GM12878 (cell line): ENCODE results near the gene SMG6. TPM values are rescaled to one million over a fixed set of nuclear protein-coding genes. Genes with fewer than 3 reads are reported as not detected.

Experiments used
- ATAC-seq: fragments of 200-7000 bp; cut with Tn5 transposase; 3 replicates; pipeline ENCODE4 v1.9.1; 2020; ENCODE audit warnings: mild to moderate bottlenecking, moderate library complexity
- BruUV-seq: library from RNA; stranded (reverse); fragments of 400-500 nt; replicated peaks from 2 replicates; lab custom pipeline; 2021; lab: Mats Ljungman, UMichigan
- CTCF ChIA-PET: fragments of 300-600 bp; sonication (Branson Sonifier 250); formaldehyde crosslinking; extraction: SDS; loops from one replicate; lab custom pipeline; 2021; ENCODE audit warnings: inconsistent platforms; lab: Yijun Ruan, JAX
- POLR2A ChIA-PET: fragments of 350-600 bp; formaldehyde crosslinking; extraction: SDS; loops from one replicate; lab custom pipeline; 2021; ENCODE audit warnings: inconsistent platforms; lab: Charles Lee
- RAD21 ChIA-PET: fragments of 300-600 bp; sonication (Branson Sonifier 250); formaldehyde crosslinking; loops from one replicate; lab custom pipeline; 2023; ENCODE audit warnings: antibody characterized with exemption; ENCODE audit not compliant: unreplicated experiment; lab: Charles Lee
- SMC1A ChIA-PET: fragments of 300-600 bp; sonication (Branson Sonifier 250); formaldehyde crosslinking; loops from one replicate; lab custom pipeline; 2023; ENCODE audit not compliant: unreplicated experiment, uncharacterized antibody; lab: Charles Lee
- DNase-seq: peaks from one replicate; pipeline ENCODE4 v3.0.0-alpha.2; 2011; ENCODE audit warnings: low read depth, low spot score
- FAIRE-seq: peaks from 3 replicates; lab custom pipeline; 2011; peaks lifted over from hg19 to GRCh38; lab: Jason Lieb, UNC
- H2AFZ ChIP-seq: 2 replicates; pipeline ENCODE4 v1.6.0; 2011; ENCODE audit warnings: low read depth, low read length, control low read depth; ENCODE audit not compliant: control insufficient read depth
- H3K27ac ChIP-seq: 2 replicates; pipeline ENCODE4 v1.5.1; 2011; ENCODE audit warnings: control low read depth; ENCODE audit not compliant: control insufficient read depth, insufficient read depth
- H3K27me3 ChIP-seq, 2 experiments: replicated peaks in 1 of 2; 2 replicates each; pipeline versions ENCODE4 v1.6.0 to v1.6.1; 2011; ENCODE audit warnings: low read length in 1 of 2; ENCODE audit not compliant: control insufficient read depth in 2 of 2, insufficient read depth in 2 of 2
- H3K36me3 ChIP-seq, 2 experiments: 2 replicates each; pipeline ENCODE4 v1.5.1; 2011; ENCODE audit warnings: low read length in 1 of 2; ENCODE audit not compliant: control insufficient read depth in 2 of 2, insufficient read depth in 2 of 2
- H3K4me1 ChIP-seq: 2 replicates; pipeline ENCODE4 v1.6.1; 2011; ENCODE audit warnings: mild to moderate bottlenecking, low read length, moderate library complexity, mixed read lengths; ENCODE audit not compliant: control insufficient read depth, insufficient read depth
- H3K4me2 ChIP-seq: 2 replicates; pipeline ENCODE4 v1.6.0; 2011; ENCODE audit warnings: control low read depth; ENCODE audit not compliant: control insufficient read depth, insufficient read depth
- H3K4me3 ChIP-seq: fragments of 200-600 bp; sonication (generic); 2 replicates; pipeline ENCODE4 v1.5.1; 2016
- H3K79me2 ChIP-seq: 2 replicates; pipeline ENCODE4 v1.6.0; 2011; ENCODE audit warnings: low read length; ENCODE audit not compliant: control insufficient read depth, insufficient read depth
- H3K9ac ChIP-seq: 2 replicates; pipeline ENCODE4 v1.8.0; 2011; ENCODE audit warnings: low read length, control low read depth, mixed read lengths; ENCODE audit not compliant: control insufficient read depth, insufficient read depth
- H3K9me3 ChIP-seq: replicated peaks from 3 replicates; pipeline ENCODE4 v1.5.1; 2011; ENCODE audit warnings: mild to moderate bottlenecking, low read length; ENCODE audit not compliant: control insufficient read depth, insufficient read depth
- H4K20me1 ChIP-seq: 2 replicates; pipeline ENCODE4 v1.6.0; 2011; ENCODE audit not compliant: control insufficient read depth, insufficient read depth
- CEBPB ChIP-seq, 2 experiments: fragments of 150-350 bp in 1 of 2; IDR thresholded peaks; 2 replicates each; pipeline ENCODE4 v1.6.1; 2012 to 2014; ENCODE audit warnings: low read depth in 2 of 2, low read length in 2 of 2, borderline replicate concordance in 1 of 2, inconsistent platforms in 1 of 2
- CREM ChIP-seq: IDR thresholded peaks from 2 replicates; pipeline ENCODE4 v1.6.1; 2014; ENCODE audit warnings: antibody characterized with exemption, low read depth
- HCFC1 ChIP-seq: fragments of 150-350 bp; IDR thresholded peaks from 2 replicates; pipeline ENCODE4 v1.6.1; 2014; ENCODE audit warnings: low read length
- PAX8 ChIP-seq: fragments of 450-650 bp; IDR thresholded peaks from 2 replicates; pipeline ENCODE4 v1.6.1; 2017; ENCODE audit warnings: mild to moderate bottlenecking, moderate library complexity
- RFX5 ChIP-seq: IDR thresholded peaks from 2 replicates; pipeline ENCODE4 v1.6.1; 2011; ENCODE audit warnings: low read depth, low read length, improper control_type of control experiment
- TAF1 ChIP-seq: IDR thresholded peaks from 2 replicates; pipeline ENCODE4 v1.6.1; 2011; ENCODE audit warnings: mild to moderate bottlenecking, low read depth, low read length, borderline replicate concordance
- TARDBP ChIP-seq: IDR thresholded peaks from 2 replicates; pipeline ENCODE4 v1.6.1; 2016; ENCODE audit warnings: borderline replicate concordance
- ZNF622 ChIP-seq: fragments of 450-650 bp; IDR thresholded peaks from 2 replicates; pipeline ENCODE4 v1.6.1; 2017; ENCODE audit warnings: mild to moderate bottlenecking, inconsistent platforms
- WGBS: methylation state at CpG from one replicate; pipeline ENCODE4 v1.1.6; 2016; ENCODE audit warnings: low lambda C conversion rate; ENCODE audit not compliant: insufficient replicate concordance, insufficient coverage; ENCODE audit errors: missing lambda C conversion rate; 5-methylcytosine and 5-hydroxymethylcytosine counted together
- in situ Hi-C: fragments of 300-500 bp; cut with MboI; formaldehyde crosslinking; loops from 9 replicates; pipeline ENCODE4 v1.14.3; 2018; ENCODE audit warnings: mixed read lengths
- intact Hi-C: fragments of 100-400 bp; cut with micrococcal nuclease; formaldehyde crosslinking; loops from one replicate; pipeline ENCODE4 v1.14.2; 2022; ENCODE audit not compliant: unreplicated experiment
- polyA plus RNA-seq, 11 experiments: library from polyadenylated mRNA; depleted of rRNA in 4 of 11; unstranded in 6 of 11; stranded (reverse) in 5 of 11; fragments of >200 nt; fragmentation: Nextera tagmentation in 4 of 11; fragmentation: Illumina TruSeq in 1 of 11; extraction: Ambion mirVana in 4 of 11; extraction: Trizol in 1 of 11; gene quantifications; 1 replicate in 1 of 11; 2 replicates in 10 of 11; pipeline versions ENCODE4 v1.2.1 to v1.2.3, GENCODE V29; 2011 to 2016; ENCODE audit warnings: inconsistent platforms in 2 of 11, missing spikeins in 2 of 11, low read depth in 1 of 11
- total RNA-seq, 4 experiments: library from RNA; depleted of rRNA in 3 of 4; stranded (reverse); fragments of >200 nt in 3 of 4; fragmentation: Illumina TruSeq in 1 of 4; extraction: Trizol in 1 of 4; gene quantifications; 2 replicates each; pipeline versions ENCODE4 v1.2.1 to v1.2.3, GENCODE V29; 2013 to 2021
- TF ChIP-seq, protein P1 (sequence below): IDR thresholded peaks from 2 replicates; pipeline ENCODE4 v1.6.1; 2012; ENCODE audit warnings: improper control_type of control experiment, low read depth, low read length; ENCODE audit not compliant: insufficient replicate concordance
- TF ChIP-seq, protein P2 (sequence below): fragments of 450-650 bp; IDR thresholded peaks from 2 replicates; pipeline ENCODE4 v1.6.1; 2017; ENCODE audit warnings: mild to moderate bottlenecking, low read depth, inconsistent platforms; ENCODE audit not compliant: poor library complexity, severe bottlenecking
- TF ChIP-seq, protein P3 (sequence below): fragments of 450-650 bp; IDR thresholded peaks from 2 replicates; pipeline ENCODE4 v1.6.1; 2017; ENCODE audit warnings: mild to moderate bottlenecking, moderate library complexity

Gene SMG6
- total and polyA plus RNA-seq, 10 of the 15 experiments (the other 5 are each of a cell fraction or from before 2014, with no cell fraction given), result 0.58 to 28.7 (median 15.7) TPM

DNA sequence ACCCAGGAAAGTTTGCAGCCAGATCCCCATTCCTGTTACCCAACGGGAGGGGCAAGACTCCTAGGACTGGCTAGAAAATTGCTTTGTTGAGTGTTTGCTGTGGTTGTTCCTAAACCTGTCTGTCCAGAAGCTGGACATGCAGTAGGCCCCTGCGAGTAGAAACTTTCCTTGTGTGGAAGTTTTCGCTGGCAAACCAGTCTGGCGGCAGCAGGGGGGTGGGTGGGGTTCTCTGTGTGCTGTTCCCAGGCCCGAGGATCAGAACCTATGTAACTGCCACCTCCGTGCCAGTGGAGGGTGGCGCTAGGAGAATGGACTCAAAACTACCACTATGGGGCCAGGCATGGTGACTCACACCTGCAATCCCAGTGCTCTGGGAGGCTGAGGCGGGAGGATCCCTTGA is 42.9 kb upstream of the SMG6 start (continued):
- TF ChIP-seq, protein P1, sequence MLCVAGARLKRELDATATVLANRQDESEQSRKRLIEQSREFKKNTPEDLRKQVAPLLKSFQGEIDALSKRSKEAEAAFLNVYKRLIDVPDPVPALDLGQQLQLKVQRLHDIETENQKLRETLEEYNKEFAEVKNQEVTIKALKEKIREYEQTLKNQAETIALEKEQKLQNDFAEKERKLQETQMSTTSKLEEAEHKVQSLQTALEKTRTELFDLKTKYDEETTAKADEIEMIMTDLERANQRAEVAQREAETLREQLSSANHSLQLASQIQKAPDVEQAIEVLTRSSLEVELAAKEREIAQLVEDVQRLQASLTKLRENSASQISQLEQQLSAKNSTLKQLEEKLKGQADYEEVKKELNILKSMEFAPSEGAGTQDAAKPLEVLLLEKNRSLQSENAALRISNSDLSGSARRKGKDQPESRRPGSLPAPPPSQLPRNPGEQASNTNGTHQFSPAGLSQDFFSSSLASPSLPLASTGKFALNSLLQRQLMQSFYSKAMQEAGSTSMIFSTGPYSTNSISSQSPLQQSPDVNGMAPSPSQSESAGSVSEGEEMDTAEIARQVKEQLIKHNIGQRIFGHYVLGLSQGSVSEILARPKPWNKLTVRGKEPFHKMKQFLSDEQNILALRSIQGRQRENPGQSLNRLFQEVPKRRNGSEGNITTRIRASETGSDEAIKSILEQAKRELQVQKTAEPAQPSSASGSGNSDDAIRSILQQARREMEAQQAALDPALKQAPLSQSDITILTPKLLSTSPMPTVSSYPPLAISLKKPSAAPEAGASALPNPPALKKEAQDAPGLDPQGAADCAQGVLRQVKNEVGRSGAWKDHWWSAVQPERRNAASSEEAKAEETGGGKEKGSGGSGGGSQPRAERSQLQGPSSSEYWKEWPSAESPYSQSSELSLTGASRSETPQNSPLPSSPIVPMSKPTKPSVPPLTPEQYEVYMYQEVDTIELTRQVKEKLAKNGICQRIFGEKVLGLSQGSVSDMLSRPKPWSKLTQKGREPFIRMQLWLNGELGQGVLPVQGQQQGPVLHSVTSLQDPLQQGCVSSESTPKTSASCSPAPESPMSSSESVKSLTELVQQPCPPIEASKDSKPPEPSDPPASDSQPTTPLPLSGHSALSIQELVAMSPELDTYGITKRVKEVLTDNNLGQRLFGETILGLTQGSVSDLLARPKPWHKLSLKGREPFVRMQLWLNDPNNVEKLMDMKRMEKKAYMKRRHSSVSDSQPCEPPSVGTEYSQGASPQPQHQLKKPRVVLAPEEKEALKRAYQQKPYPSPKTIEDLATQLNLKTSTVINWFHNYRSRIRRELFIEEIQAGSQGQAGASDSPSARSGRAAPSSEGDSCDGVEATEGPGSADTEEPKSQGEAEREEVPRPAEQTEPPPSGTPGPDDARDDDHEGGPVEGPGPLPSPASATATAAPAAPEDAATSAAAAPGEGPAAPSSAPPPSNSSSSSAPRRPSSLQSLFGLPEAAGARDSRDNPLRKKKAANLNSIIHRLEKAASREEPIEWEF, result no peak
- TF ChIP-seq PAX8 (no peak), ZNF622 (no peak), CREM (no peak)
- TF ChIP-seq, protein P2, sequence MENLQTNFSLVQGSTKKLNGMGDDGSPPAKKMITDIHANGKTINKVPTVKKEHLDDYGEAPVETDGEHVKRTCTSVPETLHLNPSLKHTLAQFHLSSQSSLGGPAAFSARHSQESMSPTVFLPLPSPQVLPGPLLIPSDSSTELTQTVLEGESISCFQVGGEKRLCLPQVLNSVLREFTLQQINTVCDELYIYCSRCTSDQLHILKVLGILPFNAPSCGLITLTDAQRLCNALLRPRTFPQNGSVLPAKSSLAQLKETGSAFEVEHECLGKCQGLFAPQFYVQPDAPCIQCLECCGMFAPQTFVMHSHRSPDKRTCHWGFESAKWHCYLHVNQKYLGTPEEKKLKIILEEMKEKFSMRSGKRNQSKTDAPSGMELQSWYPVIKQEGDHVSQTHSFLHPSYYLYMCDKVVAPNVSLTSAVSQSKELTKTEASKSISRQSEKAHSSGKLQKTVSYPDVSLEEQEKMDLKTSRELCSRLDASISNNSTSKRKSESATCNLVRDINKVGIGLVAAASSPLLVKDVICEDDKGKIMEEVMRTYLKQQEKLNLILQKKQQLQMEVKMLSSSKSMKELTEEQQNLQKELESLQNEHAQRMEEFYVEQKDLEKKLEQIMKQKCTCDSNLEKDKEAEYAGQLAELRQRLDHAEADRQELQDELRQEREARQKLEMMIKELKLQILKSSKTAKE, result no peak

DNA sequence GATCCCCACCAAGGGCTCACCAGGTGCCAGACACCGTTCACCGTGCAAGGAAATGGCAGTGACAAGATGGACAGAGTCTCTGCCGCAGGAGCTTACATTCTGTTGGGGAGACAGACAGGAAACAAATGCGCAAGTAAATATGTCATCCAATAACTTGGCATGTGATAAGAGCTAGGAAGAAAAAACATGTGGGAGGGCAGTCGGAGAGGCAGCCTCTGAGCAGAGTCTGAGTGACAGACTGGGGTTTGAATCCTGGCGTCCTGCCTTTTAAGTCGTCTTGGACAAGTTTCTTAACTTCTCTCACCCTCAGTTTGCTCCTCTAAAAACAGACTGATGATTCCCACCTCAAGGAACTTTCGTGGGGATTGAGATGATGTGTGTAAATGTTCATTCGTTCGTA is 40.9 kb upstream of the SMG6 start:
- FAIRE-seq (no peak), DNase-seq (no peak), ATAC-seq (no peak)
- H2AFZ ChIP-seq, result no peak overlapping the region
- intact Hi-C loops (no loop called here), in situ Hi-C loops (no loop called here)
- H3K36me3 ChIP-seq, result peaks cover 0 to 3% of the 10 kb centered on the region in 2 experiments; a peak in 2 of 4 replicates
- no peaks in the 10 kb centered on the region for H3K27me3 ChIP-seq
- no peak overlapping the region for H3K9ac ChIP-seq
- SMC1A ChIA-PET, result no interaction called here
- 79% methylated on average over 10 of the region's 10 CpGs for WGBS
- H3K9me3 ChIP-seq, result no peaks in the 10 kb centered on the region
- H3K79me2 ChIP-seq, result no peaks in the 10 kb centered on the region
- H4K20me1 ChIP-seq, result no peaks in the 10 kb centered on the region
- H3K4me2 ChIP-seq, result no peak overlapping the region
- RAD21 ChIA-PET, result no interaction called here
- POLR2A ChIA-PET, result no interaction called here
- CTCF ChIA-PET, result no interaction called here
- no peak overlapping the region for H3K4me3 ChIP-seq
- no peaks in the 10 kb centered on the region for H3K4me1 ChIP-seq
- no TSS peak for BruUV-seq
- no peak overlapping the region for H3K27ac ChIP-seq
- TF ChIP-seq TARDBP, result no peak
- no peak for TF ChIP-seq CEBPB (IDR thresholded peaks at IDR 0.05; ENCODE audit: borderline replicate concordance in 1 of 2, low read depth in 2 of 2, low read length in 2 of 2)
- no peak for TF ChIP-seq TAF1
- no peak for TF ChIP-seq RFX5
- TF ChIP-seq, protein P3, sequence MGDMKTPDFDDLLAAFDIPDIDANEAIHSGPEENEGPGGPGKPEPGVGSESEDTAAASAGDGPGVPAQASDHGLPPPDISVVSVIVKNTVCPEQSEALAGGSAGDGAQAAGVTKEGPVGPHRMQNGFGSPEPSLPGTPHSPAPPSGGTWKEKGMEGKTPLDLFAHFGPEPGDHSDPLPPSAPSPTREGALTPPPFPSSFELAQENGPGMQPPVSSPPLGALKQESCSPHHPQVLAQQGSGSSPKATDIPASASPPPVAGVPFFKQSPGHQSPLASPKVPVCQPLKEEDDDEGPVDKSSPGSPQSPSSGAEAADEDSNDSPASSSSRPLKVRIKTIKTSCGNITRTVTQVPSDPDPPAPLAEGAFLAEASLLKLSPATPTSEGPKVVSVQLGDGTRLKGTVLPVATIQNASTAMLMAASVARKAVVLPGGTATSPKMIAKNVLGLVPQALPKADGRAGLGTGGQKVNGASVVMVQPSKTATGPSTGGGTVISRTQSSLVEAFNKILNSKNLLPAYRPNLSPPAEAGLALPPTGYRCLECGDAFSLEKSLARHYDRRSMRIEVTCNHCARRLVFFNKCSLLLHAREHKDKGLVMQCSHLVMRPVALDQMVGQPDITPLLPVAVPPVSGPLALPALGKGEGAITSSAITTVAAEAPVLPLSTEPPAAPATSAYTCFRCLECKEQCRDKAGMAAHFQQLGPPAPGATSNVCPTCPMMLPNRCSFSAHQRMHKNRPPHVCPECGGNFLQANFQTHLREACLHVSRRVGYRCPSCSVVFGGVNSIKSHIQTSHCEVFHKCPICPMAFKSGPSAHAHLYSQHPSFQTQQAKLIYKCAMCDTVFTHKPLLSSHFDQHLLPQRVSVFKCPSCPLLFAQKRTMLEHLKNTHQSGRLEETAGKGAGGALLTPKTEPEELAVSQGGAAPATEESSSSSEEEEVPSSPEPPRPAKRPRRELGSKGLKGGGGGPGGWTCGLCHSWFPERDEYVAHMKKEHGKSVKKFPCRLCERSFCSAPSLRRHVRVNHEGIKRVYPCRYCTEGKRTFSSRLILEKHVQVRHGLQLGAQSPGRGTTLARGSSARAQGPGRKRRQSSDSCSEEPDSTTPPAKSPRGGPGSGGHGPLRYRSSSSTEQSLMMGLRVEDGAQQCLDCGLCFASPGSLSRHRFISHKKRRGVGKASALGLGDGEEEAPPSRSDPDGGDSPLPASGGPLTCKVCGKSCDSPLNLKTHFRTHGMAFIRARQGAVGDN, result no peak
- TF ChIP-seq HCFC1, result no peak
